ENCODE measurements around the gene ESPNL. TPM values are rescaled to one million over a fixed set of nuclear protein-coding genes. Genes with fewer than 3 reads are reported as not detected.

Gene ESPNL
- total and polyA plus RNA-seq, 9 of the 15 experiments (the other 6 are each of a cell fraction or from before 2014, with no cell fraction given): 0.03 to 0.09 (median 0.05) TPM; not detected in 3

GRCh38 chr2:238105506-238106338 is 5.6 kb downstream of the ESPNL start:
- intact Hi-C loops (cut with micrococcal nuclease): loop anchor here (2.0 to 5.0 kb wide), 2 partner anchors 137 to 183 kb away; no protein-coding TSS in a partner anchor
- FAIRE-seq: no peak

More at GRCh38 chr2:238105506-238106338, 5.6 kb downstream of the ESPNL start:
- Histone ChIP-seq H3K4me2 (ENCODE audit: insufficient read depth, low read length) (no peak overlapping the region), H3K9ac (ENCODE audit: insufficient read depth in 1 of 2, low read depth in 2 of 2, low read length in 2 of 2) (no peak overlapping the region), H3K4me1 (replicated peaks in 1 of 2; ENCODE audit: control insufficient read depth in 2 of 2, insufficient read depth in 2 of 2, low read length in 2 of 2) (peaks cover 4 to 52% of the 10 kb centered on the region in 2 experiments; a peak in 3 of 5 replicates), H3K9me1 (ENCODE audit: control insufficient read depth, insufficient read depth, low read length) (no peaks in the 10 kb centered on the region), H2AFZ (ENCODE audit: low read depth, low read length) (no peak overlapping the region), H3K36me3 (ENCODE audit: control insufficient read depth, insufficient read depth, low read length) (no peaks in the 10 kb centered on the region), H4K20me1 (replicated peaks; ENCODE audit: control insufficient read depth, insufficient read depth, low read length) (no peaks in the 10 kb centered on the region), H3K79me2 (ENCODE audit: control insufficient read depth, insufficient read depth, low read length) (no peaks in the 10 kb centered on the region), H3K27ac (ENCODE audit: extremely low read depth, low read depth, low read length) (no peak overlapping the region), H3K4me3 (no peak overlapping the region), H3K9me3 (replicated peaks; ENCODE audit: control insufficient read depth, insufficient read depth, low read depth, low read length) (no peaks in the 10 kb centered on the region), H3K27me3 (ENCODE audit: control insufficient read depth in 2 of 2, insufficient read depth in 2 of 2, low read length in 2 of 2) (no peaks in the 10 kb centered on the region)
- ATAC-seq (no peak), DNase-seq (ENCODE audit: extremely low read depth in 1 of 4, low spot score in 3 of 4) (no peak)
- ChIA-PET POLR2A (no interaction called here), CTCF (ENCODE audit: low intra/inter-chr PET ratio) (interaction anchor here (0.7 kb wide), 1 partner anchor 182 kb away, joined by 3 read pairs; no protein-coding TSS in a partner anchor)
- WGBS (ENCODE audit: insufficient coverage, low coverage, missing lambda C conversion rate): 57% methylated on average over 16 of the region's 28 CpGs
- BruUV-seq (replicated peaks): no TSS peak
- TF ChIP-seq IFI16 (CRISPR knock-in tag; IDR thresholded peaks at IDR 0.05) (no peak), THRAP3 (IDR thresholded peaks at IDR 0.05; ENCODE audit: borderline replicate concordance) (no peak), ADNP (tag; IDR thresholded peaks at IDR 0.05) (no peak), CBX1 (IDR thresholded peaks at IDR 0.05; ENCODE audit: low read depth) (no peak), LARP7 (IDR thresholded peaks at IDR 0.05) (no peak), CHAMP1 (IDR thresholded peaks at IDR 0.05) (no peak), ZBTB49 (CRISPR knock-in tag; IDR thresholded peaks at IDR 0.05; ENCODE audit: borderline replicate concordance) (no peak), NBN (IDR thresholded peaks at IDR 0.05; ENCODE audit: low read depth) (no peak), NCOA6 (IDR thresholded peaks at IDR 0.05) (no peak)
- in situ Hi-C loops (cut with MboI): loop anchor here (10.0 kb wide), 1 partner anchor 251 kb away; the partner anchor contains the start of gene RAMP1
